ACC112 (cell line): ENCODE measurements around the gene SCAP.

Source experiments
- H2AFZ ChIP-seq: fragments of 200-600 bp; sonication (generic); one replicate; pipeline ENCODE4 v1.6.0; 2017; ENCODE audit warnings: antibody characterized with exemption, low read length; ENCODE audit not compliant: unreplicated experiment
- H3K27ac ChIP-seq: fragments of 200-600 bp; sonication (generic); 2 replicates; pipeline ENCODE4 v1.5.1; 2014; ENCODE audit warnings: low read depth, mild to moderate bottlenecking, antibody characterized with exemption, low read length, moderate library complexity
- H3K27me3 ChIP-seq: fragments of 200-600 bp; sonication (generic); 2 replicates; pipeline ENCODE4 v1.6.1; 2014; ENCODE audit warnings: mild to moderate bottlenecking, antibody characterized with exemption, low read length, moderate library complexity, mixed read lengths; ENCODE audit not compliant: insufficient read depth
- H3K36me3 ChIP-seq: fragments of 200-600 bp; sonication (generic); 2 replicates; pipeline ENCODE4 v1.6.1; 2016; ENCODE audit warnings: mild to moderate bottlenecking, antibody characterized with exemption, low read length, moderate library complexity, mixed read lengths; ENCODE audit not compliant: insufficient read depth
- H3K4me1 ChIP-seq: fragments of 200-600 bp; sonication (generic); one replicate; pipeline ENCODE4 v1.6.1; 2016; ENCODE audit warnings: low read length, mixed read lengths; ENCODE audit not compliant: insufficient read depth, unreplicated experiment, control insufficient read depth
- H3K4me3 ChIP-seq: fragments of 200-600 bp; sonication (generic); 2 replicates; pipeline ENCODE4 v1.5.1; 2014; ENCODE audit warnings: mild to moderate bottlenecking, low read depth, low read length
- H3K79me2 ChIP-seq: fragments of 200-600 bp; sonication (generic); one replicate; pipeline ENCODE4 v1.6.0; 2016; ENCODE audit warnings: low read length; ENCODE audit not compliant: control insufficient read depth, unreplicated experiment, insufficient read depth

The SCAP gene

GRCh38 chr3:47475570-47476329 lies at the start of gene SCAP:
Gene SCAP, minus strand, starts transcription at chr3:47475941. Its CDS starts 32,948 bp downstream, at chr3:47442993.
- Histone ChIP-seq H3K79me2 (peaks cover 33% of the 10 kb centered on the region), H3K27ac (peak within 1 kb of the TSS; percentile 13; the same call in 1 of the 2 replicates), H2AFZ (peak within 1 kb of the TSS; percentile 87), H3K36me3 (no peaks in the 10 kb centered on the region), H3K4me3 (peak within 1 kb of the TSS; percentile 99), H3K27me3 (no peaks in the 10 kb centered on the region), H3K4me1 (peaks cover 9% of the 10 kb centered on the region)

- Histone ChIP-seq H3K27ac (no peak overlapping the region), H3K79me2 (no peaks in the 10 kb centered on the region), H3K4me1 (peaks cover 3% of the 10 kb centered on the region), H3K27me3 (no peaks in the 10 kb centered on the region), H2AFZ (no peak overlapping the region), H3K36me3 (no peaks in the 10 kb centered on the region), H3K4me3 (no peak overlapping the region)
Measured at GRCh38 chr3:47523310-47524073, 47.8 kb upstream of the SCAP start.

- Histone ChIP-seq H3K36me3 (no peaks in the 10 kb centered on the region), H2AFZ (no peak overlapping the region), H3K27me3 (no peaks in the 10 kb centered on the region), H3K27ac (no peak overlapping the region), H3K4me3 (no peak overlapping the region), H3K79me2 (no peaks in the 10 kb centered on the region), H3K4me1 (peaks cover 3% of the 10 kb centered on the region)
Measured at GRCh38 chr3:47522082-47522987, 46.6 kb upstream of the SCAP start.

- Histone ChIP-seq H3K27me3 (no peaks in the 10 kb centered on the region), H2AFZ (no peak overlapping the region), H3K4me1 (peaks cover 3% of the 10 kb centered on the region), H3K4me3 (no peak overlapping the region), H3K79me2 (no peaks in the 10 kb centered on the region), H3K27ac (no peak overlapping the region), H3K36me3 (no peaks in the 10 kb centered on the region)
Measured at GRCh38 chr3:47520756-47521155, 45.0 kb upstream of the SCAP start.

GRCh38 chr3:47517937-47518336 lies 42.2 kb upstream of the SCAP start:
- no peaks in the 10 kb centered on the region for H3K27me3 ChIP-seq
- H3K4me1 ChIP-seq = peaks cover 3% of the 10 kb centered on the region
- H3K27ac ChIP-seq = no peak overlapping the region
- no peaks in the 10 kb centered on the region for H3K79me2 ChIP-seq
- no peaks in the 10 kb centered on the region for H3K36me3 ChIP-seq
- no peak overlapping the region for H2AFZ ChIP-seq
- no peak overlapping the region for H3K4me3 ChIP-seq

GRCh38 chr3:47515864-47516319 lies 40.2 kb upstream of the SCAP start:
- Histone ChIP-seq H3K27me3 (no peaks in the 10 kb centered on the region), H3K27ac (no peak overlapping the region), H3K79me2 (peaks cover 20% of the 10 kb centered on the region), H3K4me1 (peaks cover 7% of the 10 kb centered on the region), H3K36me3 (no peaks in the 10 kb centered on the region), H2AFZ (no peak overlapping the region), H3K4me3 (no peak overlapping the region)

- H3K36me3 ChIP-seq = peaks cover 3% of the 10 kb centered on the region; the same call in 1 of the 2 replicates
- peaks cover 24% of the 10 kb centered on the region for H3K79me2 ChIP-seq
- no peaks in the 10 kb centered on the region for H3K27me3 ChIP-seq
- no peak overlapping the region for H3K4me3 ChIP-seq
- peaks cover 7% of the 10 kb centered on the region for H3K4me1 ChIP-seq
- no peak overlapping the region for H3K27ac ChIP-seq
- no peak overlapping the region for H2AFZ ChIP-seq
Measured at GRCh38 chr3:47515100-47515499, 39.4 kb upstream of the SCAP start.

- H3K27ac ChIP-seq = peak within 1 kb of the TSS; percentile 87
- H3K27me3 ChIP-seq = no peaks in the 10 kb centered on the region
- peak within 1 kb of the TSS; percentile 96 for H2AFZ ChIP-seq
- H3K4me3 ChIP-seq = peak within 1 kb of the TSS; percentile 86
- peaks cover 24% of the 10 kb centered on the region for H3K79me2 ChIP-seq
- peaks cover 12% of the 10 kb centered on the region for H3K36me3 ChIP-seq
- H3K4me1 ChIP-seq = peaks cover 7% of the 10 kb centered on the region
Measured at GRCh38 chr3:47513125-47513929, 37.6 kb upstream of the SCAP start, which contains the start of gene ELP6. Gene ELP6, minus strand, starts transcription at chr3:47513712. Its CDS starts 122 bp downstream, at chr3:47513590.

- H3K27ac ChIP-seq = peak overlapping the region; percentile 87
- peaks cover 14% of the 10 kb centered on the region for H3K36me3 ChIP-seq
- peaks cover 7% of the 10 kb centered on the region for H3K4me1 ChIP-seq
- no peaks in the 10 kb centered on the region for H3K27me3 ChIP-seq
- peaks cover 24% of the 10 kb centered on the region for H3K79me2 ChIP-seq
- H2AFZ ChIP-seq = peak overlapping the region; percentile 96
- H3K4me3 ChIP-seq = peak overlapping the region; percentile 86
Measured at GRCh38 chr3:47512416-47513124, 36.8 kb upstream of the SCAP start.
